ENCODE results near the gene SCNN1G.

SCNN1G gene

GRCh38 chr16:23188911-23189310 is 6.4 kb downstream of the SCNN1G start:
- no peak for TF ChIP-seq CTCF (IDR thresholded peaks at IDR 0.05; ENCODE audit: low read depth, low read length, missing control alignments)
- no peak overlapping the region for H3K4me3 ChIP-seq (replicated peaks; ENCODE audit: low read depth, low read length)
- no peak for DNase-seq (ENCODE audit: extremely low read depth, low read depth)

GRCh38 chr16:23194497-23195221 is 12.1 kb downstream of the SCNN1G start:
- no peak overlapping the region for H3K4me3 ChIP-seq (replicated peaks; ENCODE audit: low read depth, low read length)
- TF ChIP-seq CTCF (IDR thresholded peaks at IDR 0.05; ENCODE audit: low read depth, low read length, missing control alignments) = no peak
- DNase-seq (ENCODE audit: extremely low read depth, low read depth) = no peak

DNA sequence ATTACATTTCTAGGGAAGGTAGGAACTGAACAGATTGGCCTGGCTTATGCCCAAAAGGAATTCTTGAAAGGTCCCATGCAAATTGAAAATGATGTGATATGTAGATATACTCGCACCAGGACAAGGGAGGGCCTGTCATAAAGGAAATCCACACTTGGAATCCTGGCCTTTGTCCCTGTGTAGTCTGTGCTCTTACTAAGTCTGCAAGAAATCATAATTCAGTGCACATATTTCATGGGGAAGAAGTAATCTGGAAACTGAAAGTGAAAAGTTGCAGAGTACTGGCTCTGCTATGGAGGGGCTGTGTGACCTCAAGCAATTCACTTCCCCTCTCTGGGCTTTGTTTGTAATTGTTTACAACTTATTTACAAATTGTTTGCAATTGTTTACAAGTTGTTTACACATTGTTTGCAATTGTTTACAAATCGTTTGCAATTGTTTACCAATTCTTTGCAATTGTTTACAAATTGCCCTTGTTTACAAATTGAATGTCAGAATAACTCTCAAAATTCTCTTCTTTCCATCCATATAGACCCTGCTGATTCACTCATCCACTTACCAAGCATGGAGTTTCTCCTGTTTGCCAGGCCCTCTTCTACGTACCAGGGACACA is 12.9 kb downstream of the SCNN1G start:
- no peak for DNase-seq (ENCODE audit: extremely low read depth, low read depth)
- H3K4me3 ChIP-seq (replicated peaks; ENCODE audit: low read depth, low read length) = no peak overlapping the region
- no peak for TF ChIP-seq CTCF (IDR thresholded peaks at IDR 0.05; ENCODE audit: low read depth, low read length, missing control alignments)

GRCh38 chr16:23196539-23196938 is 14.0 kb downstream of the SCNN1G start:
- no peak for DNase-seq (ENCODE audit: extremely low read depth, low read depth)
- no peak overlapping the region for H3K4me3 ChIP-seq (replicated peaks; ENCODE audit: low read depth, low read length)
- no peak for TF ChIP-seq CTCF (IDR thresholded peaks at IDR 0.05; ENCODE audit: low read depth, low read length, missing control alignments)

DNA sequence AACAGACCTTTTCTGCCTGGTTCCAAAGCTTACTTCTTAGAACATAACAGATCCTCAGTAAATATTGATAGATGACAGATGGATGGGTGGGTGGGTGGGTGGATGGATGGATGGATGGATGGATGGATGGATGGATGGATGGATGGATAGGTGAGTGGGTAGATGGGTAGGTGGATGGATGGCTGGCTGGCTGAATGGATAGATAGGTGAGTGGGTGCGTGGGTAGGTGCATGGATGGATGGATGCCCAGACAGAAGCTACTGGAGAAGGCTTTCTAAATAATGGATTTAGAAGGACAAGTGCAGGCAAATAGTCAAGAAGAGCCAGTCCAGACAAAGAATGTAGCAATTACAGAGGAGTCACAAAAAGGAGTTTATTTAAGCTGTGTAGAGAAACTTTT is 19.6 kb downstream of the SCNN1G start:
- no peak for DNase-seq (ENCODE audit: extremely low read depth, low read depth)
- H3K4me3 ChIP-seq (replicated peaks; ENCODE audit: low read depth, low read length) = no peak overlapping the region
- TF ChIP-seq CTCF (IDR thresholded peaks at IDR 0.05; ENCODE audit: low read depth, low read length, missing control alignments) = no peak

DNA sequence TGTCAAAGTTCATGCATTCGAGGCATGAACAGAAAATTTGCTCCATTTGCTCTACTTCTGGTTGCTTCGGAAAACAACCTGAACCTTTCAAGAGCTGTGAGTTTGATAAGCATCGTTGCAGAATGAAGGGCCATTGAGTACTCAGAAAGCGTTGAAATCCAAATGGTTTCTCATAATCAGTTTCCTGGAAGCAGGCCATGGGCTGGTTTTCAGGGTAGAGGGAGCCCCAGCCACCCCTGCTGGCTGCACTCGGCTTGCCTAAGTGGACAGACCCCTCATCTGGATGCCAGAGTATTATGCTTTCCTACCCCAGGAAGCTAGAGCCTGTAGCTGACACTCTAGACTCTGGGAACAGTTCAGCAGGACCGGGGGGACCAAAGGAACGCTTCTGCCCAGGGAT is 24.4 kb downstream of the SCNN1G start:
- DNase-seq (ENCODE audit: extremely low read depth, low read depth) = no peak
- TF ChIP-seq CTCF (IDR thresholded peaks at IDR 0.05; ENCODE audit: low read depth, low read length, missing control alignments) = no peak
- H3K4me3 ChIP-seq (replicated peaks; ENCODE audit: low read depth, low read length) = no peak overlapping the region
